Esophagus squamous epithelium (tissue), 4 donors: Measurements from ENCODE around the gene PLXNA3.

ENCODE experiments used
- POLR2A ChIP-seq, 4 donors: fragments of 450-650 bp; IDR thresholded peaks; one replicate each; pipeline ENCODE4 v1.6.1; 2017; ENCODE audit warnings: antibody characterized with exemption in 4 of 4, mild to moderate bottlenecking in 4 of 4, moderate library complexity in 3 of 4
- TF ChIP-seq, protein P1 (sequence below), 6 experiments: fragments of 450-650 bp in 4 of 6; fragments of 200-600 bp in 2 of 6; sonication (generic) in 2 of 6; IDR thresholded peaks; one replicate each; pipeline ENCODE4 v1.5.1; 2016 to 2019; ENCODE audit warnings: antibody characterized with exemption in 6 of 6, mild to moderate bottlenecking in 4 of 6, moderate library complexity in 4 of 6

DNA sequence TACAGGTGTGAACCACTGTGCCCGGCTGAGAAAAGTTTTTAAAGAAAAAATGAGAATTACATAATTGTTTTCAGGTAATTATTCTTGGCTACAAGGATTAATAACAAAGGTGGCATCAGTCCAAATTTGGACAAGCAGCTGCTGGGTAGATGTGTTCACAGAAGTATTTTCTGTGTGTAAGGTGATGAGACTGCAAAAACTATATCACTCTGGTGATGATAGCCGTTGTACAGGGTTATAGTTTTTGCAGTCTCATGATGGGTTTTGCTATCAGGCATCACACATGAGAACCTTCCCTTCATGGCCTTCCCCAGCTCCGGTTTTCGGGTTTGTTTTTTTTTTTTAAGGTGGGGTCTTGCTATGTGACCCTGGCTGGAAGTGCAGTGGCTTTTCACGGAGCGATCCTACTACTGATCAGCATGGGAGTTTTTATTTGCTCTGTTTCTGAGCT lies 37.4 kb downstream of the PLXNA3 start:
- TF ChIP-seq, protein P1, sequence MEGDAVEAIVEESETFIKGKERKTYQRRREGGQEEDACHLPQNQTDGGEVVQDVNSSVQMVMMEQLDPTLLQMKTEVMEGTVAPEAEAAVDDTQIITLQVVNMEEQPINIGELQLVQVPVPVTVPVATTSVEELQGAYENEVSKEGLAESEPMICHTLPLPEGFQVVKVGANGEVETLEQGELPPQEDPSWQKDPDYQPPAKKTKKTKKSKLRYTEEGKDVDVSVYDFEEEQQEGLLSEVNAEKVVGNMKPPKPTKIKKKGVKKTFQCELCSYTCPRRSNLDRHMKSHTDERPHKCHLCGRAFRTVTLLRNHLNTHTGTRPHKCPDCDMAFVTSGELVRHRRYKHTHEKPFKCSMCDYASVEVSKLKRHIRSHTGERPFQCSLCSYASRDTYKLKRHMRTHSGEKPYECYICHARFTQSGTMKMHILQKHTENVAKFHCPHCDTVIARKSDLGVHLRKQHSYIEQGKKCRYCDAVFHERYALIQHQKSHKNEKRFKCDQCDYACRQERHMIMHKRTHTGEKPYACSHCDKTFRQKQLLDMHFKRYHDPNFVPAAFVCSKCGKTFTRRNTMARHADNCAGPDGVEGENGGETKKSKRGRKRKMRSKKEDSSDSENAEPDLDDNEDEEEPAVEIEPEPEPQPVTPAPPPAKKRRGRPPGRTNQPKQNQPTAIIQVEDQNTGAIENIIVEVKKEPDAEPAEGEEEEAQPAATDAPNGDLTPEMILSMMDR (IDR thresholded peaks at IDR 0.05): no peak
- no peak for TF ChIP-seq POLR2A (IDR thresholded peaks at IDR 0.05)
